Thyroid gland (tissue), 4 donors: ENCODE measurements around the gene ZNF516. TPM values are rescaled to one million over a fixed set of nuclear protein-coding genes. Genes with fewer than 3 reads are reported as not detected.
A peak's percentile ranks its signal among the peaks of the same experiment; 100 is the strongest.

Source experiments
- DNase-seq, 2 donors: peaks; one replicate each; pipeline ENCODE4 v3.0.0-alpha.2; 2019
- H3K27ac ChIP-seq, 3 donors: fragments of 200-600 bp; sonication (generic); 1 replicate in 2 of 3; 2 replicates in 1 of 3; pipeline ENCODE4 v1.5.1; 2016 to 2019; ENCODE audit warnings: mild to moderate bottlenecking in 1 of 3, moderate library complexity in 1 of 3
- H3K27me3 ChIP-seq: fragments of 200-600 bp; sonication (generic); one replicate; pipeline ENCODE4 v1.5.1; 2019
- H3K36me3 ChIP-seq, 2 donors: fragments of 200-600 bp; sonication (generic); one replicate each; pipeline ENCODE4 v1.5.1; 2016 to 2019
- H3K4me1 ChIP-seq, 2 donors: fragments of 200-600 bp; sonication (generic); one replicate each; pipeline ENCODE4 v1.5.1; 2017 to 2019
- H3K4me3 ChIP-seq, 3 donors: fragments of 200-600 bp; sonication (generic); replicated peaks in 1 of 3; 1 replicate in 2 of 3; 2 replicates in 1 of 3; pipeline ENCODE4 v1.5.1; 2016; ENCODE audit warnings: mild to moderate bottlenecking in 1 of 3
- H3K9me3 ChIP-seq: fragments of 200-600 bp; sonication (generic); one replicate; pipeline ENCODE4 v1.5.1; 2017
- POLR2A ChIP-seq, 2 donors: fragments of 450-650 bp; IDR thresholded peaks; one replicate each; pipeline ENCODE4 v1.6.1; 2017; ENCODE audit warnings: antibody characterized with exemption in 2 of 2, mild to moderate bottlenecking in 2 of 2, moderate library complexity in 1 of 2
- WGBS, 2 donors: methylation state at CpG; one replicate each; pipeline ENCODE4 v1.1.5; 2017; 5-methylcytosine and 5-hydroxymethylcytosine counted together
- intact Hi-C: fragments of 100-400 bp; cut with DNase I; formaldehyde crosslinking; loops from one replicate; pipeline ENCODE4 v1.15.1; 2023
- total RNA-seq, 4 donors: library from RNA; depleted of rRNA; stranded (reverse); fragments of >200 nt; gene quantifications; one replicate each; pipeline ENCODE4 v1.2.3, GENCODE V29; 2016
- TF ChIP-seq, protein P1 (sequence below), 6 experiments: fragments of 200-600 bp in 3 of 6; fragments of 450-650 bp in 3 of 6; sonication (generic) in 3 of 6; IDR thresholded peaks; one replicate each; pipeline ENCODE4 v1.5.1; 2016 to 2019; ENCODE audit warnings: antibody characterized with exemption in 6 of 6, mild to moderate bottlenecking in 2 of 6, inconsistent platforms in 1 of 6, moderate library complexity in 1 of 6

Gene ZNF516
- total RNA-seq, 4 donors from 2014 or later = 25.4 to 44.8 (median 28.6) TPM

DNA sequence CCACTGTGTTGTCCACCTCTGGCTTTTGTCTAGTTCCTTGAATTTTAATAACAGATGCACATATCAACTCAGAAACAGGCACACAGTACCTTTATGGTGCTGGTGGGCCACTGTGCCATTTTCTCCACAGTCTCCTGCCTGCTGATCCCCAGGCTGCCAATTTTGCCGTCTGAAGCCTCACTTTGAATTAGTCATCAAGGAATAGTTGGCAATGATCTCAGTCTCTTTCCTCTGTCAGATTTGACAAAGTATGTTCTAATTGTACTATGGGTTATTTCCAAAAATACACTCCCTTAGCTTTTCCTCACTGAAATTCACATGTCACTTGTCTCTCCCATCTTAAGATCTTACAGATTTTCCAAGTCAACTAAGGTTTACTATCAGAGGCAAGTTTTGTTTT is 140.7 kb downstream of the ZNF516 start:
- intact Hi-C loops = no loop called here
- no peaks in the 10 kb centered on the region for H3K9me3 ChIP-seq
- TF ChIP-seq, protein P1, sequence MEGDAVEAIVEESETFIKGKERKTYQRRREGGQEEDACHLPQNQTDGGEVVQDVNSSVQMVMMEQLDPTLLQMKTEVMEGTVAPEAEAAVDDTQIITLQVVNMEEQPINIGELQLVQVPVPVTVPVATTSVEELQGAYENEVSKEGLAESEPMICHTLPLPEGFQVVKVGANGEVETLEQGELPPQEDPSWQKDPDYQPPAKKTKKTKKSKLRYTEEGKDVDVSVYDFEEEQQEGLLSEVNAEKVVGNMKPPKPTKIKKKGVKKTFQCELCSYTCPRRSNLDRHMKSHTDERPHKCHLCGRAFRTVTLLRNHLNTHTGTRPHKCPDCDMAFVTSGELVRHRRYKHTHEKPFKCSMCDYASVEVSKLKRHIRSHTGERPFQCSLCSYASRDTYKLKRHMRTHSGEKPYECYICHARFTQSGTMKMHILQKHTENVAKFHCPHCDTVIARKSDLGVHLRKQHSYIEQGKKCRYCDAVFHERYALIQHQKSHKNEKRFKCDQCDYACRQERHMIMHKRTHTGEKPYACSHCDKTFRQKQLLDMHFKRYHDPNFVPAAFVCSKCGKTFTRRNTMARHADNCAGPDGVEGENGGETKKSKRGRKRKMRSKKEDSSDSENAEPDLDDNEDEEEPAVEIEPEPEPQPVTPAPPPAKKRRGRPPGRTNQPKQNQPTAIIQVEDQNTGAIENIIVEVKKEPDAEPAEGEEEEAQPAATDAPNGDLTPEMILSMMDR (IDR thresholded peaks at IDR 0.05) = no peak
- TF ChIP-seq POLR2A (IDR thresholded peaks at IDR 0.05) = no peak
- no peaks in the 10 kb centered on the region for H3K27me3 ChIP-seq
- H3K27ac ChIP-seq = no peak overlapping the region
- no peaks in the 10 kb centered on the region for H3K4me1 ChIP-seq
- 4 to 21% methylated on average over 1 of the region's 1 CpG for WGBS, 2 donors
- H3K4me3 ChIP-seq = no peak overlapping the region
- H3K36me3 ChIP-seq = peaks cover 0 to 11% of the 10 kb centered on the region in 2 donors
- DNase-seq = no peak

DNA sequence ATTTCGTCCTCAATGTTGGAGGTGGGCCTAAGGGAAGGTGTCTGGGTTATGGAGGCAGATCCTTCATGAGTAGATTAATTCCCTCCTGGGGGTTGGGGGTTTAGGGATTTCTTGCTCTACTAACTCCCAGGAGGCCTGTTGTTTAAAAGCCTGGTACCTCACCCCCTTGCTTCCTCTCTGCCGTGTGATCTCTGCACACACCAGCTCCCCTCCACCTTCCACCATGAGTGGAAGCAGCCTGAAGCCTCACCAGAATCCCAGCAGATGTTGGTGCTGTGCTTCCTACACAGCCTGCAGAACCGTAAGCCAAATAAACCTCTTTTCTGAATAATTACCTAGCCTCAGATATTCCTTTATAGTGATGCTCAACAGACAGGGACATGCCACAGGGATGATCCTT is 141.5 kb downstream of the ZNF516 start:
- Histone ChIP-seq H3K36me3 (peaks cover 0 to 6% of the 10 kb centered on the region in 2 donors), H3K4me3 (no peak overlapping the region), H3K9me3 (no peaks in the 10 kb centered on the region), H3K4me1 (peaks cover 0 to 6% of the 10 kb centered on the region in 2 donors), H3K27ac (no peak overlapping the region), H3K27me3 (no peaks in the 10 kb centered on the region)
- no peak for DNase-seq
- intact Hi-C loops = no loop called here
- WGBS, 2 donors = 92 to 98% methylated on average over 3 of the region's 3 CpGs
- TF ChIP-seq, protein P1 (IDR thresholded peaks at IDR 0.05) = no peak
- TF ChIP-seq POLR2A (IDR thresholded peaks at IDR 0.05) = no peak

DNA sequence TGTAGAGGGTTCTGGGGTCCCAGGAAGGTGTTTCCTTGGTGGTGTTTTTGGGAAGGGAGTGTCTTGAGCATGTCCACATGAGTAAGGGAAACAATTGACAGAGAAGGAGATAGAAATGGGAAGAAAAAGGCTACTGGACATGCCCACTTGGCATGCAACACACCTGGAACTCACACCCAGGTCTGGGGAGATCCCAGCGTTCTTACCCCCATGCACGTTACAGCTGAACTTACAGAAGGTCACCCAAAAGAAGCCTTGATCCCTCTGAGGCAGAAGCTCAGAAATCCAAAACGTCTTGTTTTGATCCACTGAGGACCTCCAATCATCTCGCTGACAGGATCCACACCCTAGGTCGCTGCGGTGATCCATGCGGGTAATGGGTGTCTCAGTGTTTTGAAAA is 142.0 kb downstream of the ZNF516 start:
- H3K27me3 ChIP-seq = no peaks in the 10 kb centered on the region
- DNase-seq = no peak
- no peak overlapping the region for H3K4me3 ChIP-seq
- peaks cover 2 to 10% of the 10 kb centered on the region in 2 donors for H3K4me1 ChIP-seq
- no peaks in the 10 kb centered on the region for H3K9me3 ChIP-seq
- no peak overlapping the region for H3K27ac ChIP-seq
- H3K36me3 ChIP-seq = peaks cover 0 to 3% of the 10 kb centered on the region in 2 donors
- intact Hi-C loops = no loop called here
- 91 to 92% methylated on average over 7 of the region's 7 CpGs for WGBS, 2 donors
- no peak for TF ChIP-seq POLR2A (IDR thresholded peaks at IDR 0.05)
- TF ChIP-seq, protein P1 (IDR thresholded peaks at IDR 0.05) = no peak

DNA sequence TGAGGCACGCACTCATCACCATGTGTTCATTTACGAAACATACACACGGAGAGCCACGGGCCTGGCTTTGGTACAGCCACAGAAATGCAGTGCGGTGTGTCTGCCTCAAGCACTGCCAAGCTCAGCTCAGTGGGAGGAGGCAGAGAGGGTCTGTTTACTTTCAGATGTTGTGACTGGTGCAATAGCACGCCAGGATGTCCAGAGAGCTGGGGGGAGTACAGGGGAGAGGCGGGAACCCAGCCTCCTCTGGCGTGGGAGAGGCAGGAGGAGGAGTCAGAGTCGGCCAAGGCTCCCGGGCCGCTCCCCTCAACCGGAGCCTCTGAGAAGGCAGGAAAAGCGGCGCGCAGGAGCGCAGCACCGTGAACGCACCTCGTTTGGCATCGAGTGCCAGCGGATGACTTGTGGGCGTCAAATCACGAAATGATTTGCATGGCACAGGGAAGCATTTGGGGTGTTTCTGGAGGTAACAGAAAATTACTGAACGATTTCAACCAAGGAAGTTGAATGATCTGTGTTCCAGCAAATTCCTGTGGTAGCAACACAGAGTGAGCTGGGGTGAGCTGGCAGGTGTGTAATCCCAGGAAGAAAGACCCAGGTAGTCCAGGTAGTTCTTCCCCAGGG is 143.0 kb downstream of the ZNF516 start:
- intact Hi-C loops = no loop called here
- no peak overlapping the region for H3K4me3 ChIP-seq
- H3K4me1 ChIP-seq = peaks cover 5 to 11% of the 10 kb centered on the region in 2 donors
- H3K9me3 ChIP-seq = no peaks in the 10 kb centered on the region
- H3K27me3 ChIP-seq = no peaks in the 10 kb centered on the region
- peak; percentile 72 to 74 for DNase-seq
- 45 to 52% methylated on average over 24 of the region's 24 CpGs for WGBS, 2 donors
- no peaks in the 10 kb centered on the region for H3K36me3 ChIP-seq
- no peak overlapping the region for H3K27ac ChIP-seq
- no peak for TF ChIP-seq POLR2A (IDR thresholded peaks at IDR 0.05)
- TF ChIP-seq, protein P1 (IDR thresholded peaks at IDR 0.05) = no peak

DNA sequence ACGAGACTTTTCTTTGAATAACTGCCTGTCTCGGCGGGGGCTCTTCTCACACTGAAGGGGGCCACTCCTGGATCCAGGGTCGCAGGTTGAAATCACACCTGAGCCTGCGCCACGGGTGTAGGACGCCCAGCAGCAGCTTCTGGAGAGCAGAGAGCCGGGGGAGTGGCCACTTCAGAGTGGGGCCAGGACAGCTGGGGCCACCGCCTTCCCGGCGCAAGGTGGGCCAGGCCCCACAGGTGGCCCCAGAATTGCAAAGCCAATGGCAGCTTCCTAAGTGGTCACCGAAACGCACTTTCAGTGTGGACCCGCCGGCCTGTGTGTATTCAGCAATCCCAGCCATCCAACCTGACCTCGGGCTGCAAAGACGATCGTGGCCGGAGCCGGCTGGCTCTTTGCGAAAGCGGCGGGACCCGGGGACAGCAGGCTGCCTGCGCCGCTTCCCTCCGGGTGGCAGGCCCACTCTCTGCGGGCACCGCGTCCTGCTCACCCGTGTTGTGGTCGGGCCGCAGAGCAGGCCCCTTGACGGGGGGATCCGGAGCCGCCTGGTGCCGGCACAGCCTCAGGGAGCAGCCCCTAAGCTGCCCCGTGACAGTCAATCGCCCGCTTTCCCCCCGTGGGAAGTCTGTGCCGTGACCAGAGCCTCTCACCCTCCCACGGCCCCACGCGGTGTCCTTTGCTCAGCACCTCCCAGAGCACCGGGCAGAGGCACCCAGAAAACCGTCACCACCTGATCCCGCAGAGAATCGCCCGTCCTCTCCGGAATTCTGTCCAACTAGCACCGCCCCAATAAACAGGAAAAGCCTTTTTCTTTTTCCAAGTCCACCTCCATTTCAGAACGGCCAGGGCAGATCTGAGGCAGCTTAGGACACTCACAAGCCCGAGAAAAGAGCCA is 144.7 kb downstream of the ZNF516 start:
- Histone ChIP-seq H3K9me3 (no peaks in the 10 kb centered on the region), H3K27me3 (no peaks in the 10 kb centered on the region), H3K4me3 (no peak overlapping the region), H3K36me3 (no peaks in the 10 kb centered on the region), H3K27ac (no peak overlapping the region), H3K4me1 (peaks cover 5 to 11% of the 10 kb centered on the region in 2 donors)
- 82 to 87% methylated on average over 35 to 38 of the region's 54 CpGs for WGBS, 2 donors
- intact Hi-C loops = no loop called here
- TF ChIP-seq POLR2A (IDR thresholded peaks at IDR 0.05) = no peak
- no peak for DNase-seq
